H54 (cell line): ENCODE results near the gene MYBPH.

Experiments
- DNase-seq: peaks from one replicate; pipeline ENCODE4 v3.0.0; 2011; ENCODE audit warnings: low spot score, mixed read lengths; ENCODE audit not compliant: insufficient read length
- FAIRE-seq: peaks from 3 replicates; lab custom pipeline; 2011; peaks lifted over from hg19 to GRCh38; lab: Jason Lieb, UNC
- POLR2A ChIP-seq: IDR thresholded peaks from 2 replicates; pipeline ENCODE4 v1.6.1; 2011; ENCODE audit warnings: low read depth, mild to moderate bottlenecking, low read length

Gene MYBPH

GRCh38 chr1:203210350-203210749 lies 34.7 kb upstream of the MYBPH start:
- FAIRE-seq (no peak), DNase-seq (no peak)
- TF ChIP-seq POLR2A, result no peak

- no peak for TF ChIP-seq POLR2A
- DNase-seq (no peak), FAIRE-seq (no peak)
These were observed 32.6 kb upstream of the MYBPH start for GRCh38 chr1:203208181-203208580.

GRCh38 chr1:203207751-203208150 lies 32.1 kb upstream of the MYBPH start:
- no peak for TF ChIP-seq POLR2A
- DNase-seq, result no peak
- no peak for FAIRE-seq

- TF ChIP-seq POLR2A, result no peak
- FAIRE-seq (no peak), DNase-seq (no peak)
These were observed 30.6 kb upstream of the MYBPH start for GRCh38 chr1:203206129-203206687.

GRCh38 chr1:203204756-203205155 lies 29.1 kb upstream of the MYBPH start:
- no peak for DNase-seq
- FAIRE-seq, result no peak
- TF ChIP-seq POLR2A, result no peak

GRCh38 chr1:203202431-203203245 lies 27.0 kb upstream of the MYBPH start:
- FAIRE-seq, result no peak
- no peak for TF ChIP-seq POLR2A

GRCh38 chr1:203201516-203202205 lies 26.0 kb upstream of the MYBPH start:
- FAIRE-seq, result no peak
- DNase-seq, result no peak
- no peak for TF ChIP-seq POLR2A

More at GRCh38 chr1:203202431-203203245, 27.0 kb upstream of the MYBPH start:
- no peak for DNase-seq

- no peak for FAIRE-seq
- TF ChIP-seq POLR2A, result no peak
- DNase-seq, result no peak
These were observed 25.3 kb upstream of the MYBPH start for GRCh38 chr1:203200916-203201315.

GRCh38 chr1:203199816-203200571 lies 24.4 kb upstream of the MYBPH start:
- no peak for TF ChIP-seq POLR2A
- DNase-seq (no peak), FAIRE-seq (no peak)

GRCh38 chr1:203199481-203199815 lies 23.8 kb upstream of the MYBPH start:
- FAIRE-seq (no peak), DNase-seq (no peak)
- TF ChIP-seq POLR2A, result no peak

GRCh38 chr1:203199002-203199401 lies 23.4 kb upstream of the MYBPH start:
- DNase-seq (no peak), FAIRE-seq (no peak)
- TF ChIP-seq POLR2A, result no peak

- DNase-seq (no peak), FAIRE-seq (no peak)
- no peak for TF ChIP-seq POLR2A
These were observed 22.0 kb upstream of the MYBPH start for GRCh38 chr1:203197625-203198024.

- DNase-seq, result no peak
- no peak for TF ChIP-seq POLR2A
- FAIRE-seq, result no peak
These were observed 20.7 kb upstream of the MYBPH start for GRCh38 chr1:203196371-203196770.

- TF ChIP-seq POLR2A, result no peak
These were observed 15.3 kb upstream of the MYBPH start for GRCh38 chr1:203190949-203191348.

GRCh38 chr1:203189951-203190352 lies 14.3 kb upstream of the MYBPH start:
- FAIRE-seq, result no peak
- no peak for DNase-seq
- no peak for TF ChIP-seq POLR2A

More at GRCh38 chr1:203190949-203191348, 15.3 kb upstream of the MYBPH start:
- DNase-seq (no peak), FAIRE-seq (no peak)
